Epithelial cell of proximal tubule (primary cell): ENCODE data around the gene NOL4. TPM values are rescaled to one million over a fixed set of nuclear protein-coding genes. Genes with fewer than 3 reads are reported as not detected.

Source experiments
- DNase-seq: peaks from one replicate; pipeline ENCODE4 v3.0.0-alpha.2; 2011; ENCODE audit warnings: low read depth
- H3K4me3 ChIP-seq: 2 replicates; pipeline ENCODE4 v1.5.1; 2011; ENCODE audit warnings: low read depth, mild to moderate bottlenecking, low read length
- CTCF ChIP-seq: conservative IDR thresholded peaks from 2 replicates; pipeline ENCODE4 v1.5.1; 2012; ENCODE audit warnings: low read depth, mild to moderate bottlenecking, low read length
- total RNA-seq: library from RNA; depleted of rRNA; stranded (reverse); fragments of >200 nt; gene quantifications from 2 replicates; pipeline ENCODE4 v1.2.3, GENCODE V29; 2015

Gene NOL4
- total RNA-seq, 1 donor from 2014 or later = 0.23 TPM

DNA sequence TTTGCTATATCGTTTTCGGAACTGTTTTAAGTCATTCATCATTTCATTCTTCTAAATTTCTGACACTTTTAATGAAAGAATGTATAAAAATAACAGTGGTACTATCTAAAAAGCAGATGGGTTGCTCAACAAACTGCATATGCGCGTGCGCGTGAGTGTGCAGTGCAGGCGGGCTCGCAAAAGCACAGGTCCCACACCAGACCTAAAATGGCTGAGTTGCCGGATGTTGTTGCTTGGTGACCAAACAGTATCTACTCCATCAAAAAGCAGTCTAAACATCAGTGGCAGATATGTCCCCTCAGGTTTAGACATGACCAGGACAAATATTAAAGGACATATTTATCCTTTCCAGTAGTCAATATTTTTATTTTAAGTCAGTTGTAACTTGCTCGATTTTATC lies 5.1 kb downstream of the NOL4 start:
- no peak for TF ChIP-seq CTCF
- H3K4me3 ChIP-seq = no peak overlapping the region
- DNase-seq = no peak

DNA sequence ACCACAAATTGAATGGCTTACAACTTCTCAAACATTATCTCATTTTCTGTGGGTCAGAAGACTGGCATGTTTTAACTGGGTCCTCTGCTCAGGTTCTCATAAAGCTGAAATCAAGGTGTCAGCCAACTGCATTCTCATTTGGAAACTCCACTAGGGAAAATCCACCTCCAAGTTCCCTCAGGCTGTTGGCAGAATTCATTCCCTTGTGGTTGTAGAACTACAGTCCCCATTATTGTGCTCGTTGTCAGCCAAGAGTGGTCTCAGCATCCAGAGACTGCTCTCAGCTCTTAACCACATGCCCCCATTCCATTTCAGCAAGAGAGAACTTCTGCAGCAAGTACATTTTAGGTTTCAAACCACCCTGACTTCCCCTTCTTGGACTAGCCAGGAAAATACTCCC lies 12.2 kb downstream of the NOL4 start:
- no peak overlapping the region for H3K4me3 ChIP-seq
- TF ChIP-seq CTCF = no peak
- DNase-seq = no peak

DNA sequence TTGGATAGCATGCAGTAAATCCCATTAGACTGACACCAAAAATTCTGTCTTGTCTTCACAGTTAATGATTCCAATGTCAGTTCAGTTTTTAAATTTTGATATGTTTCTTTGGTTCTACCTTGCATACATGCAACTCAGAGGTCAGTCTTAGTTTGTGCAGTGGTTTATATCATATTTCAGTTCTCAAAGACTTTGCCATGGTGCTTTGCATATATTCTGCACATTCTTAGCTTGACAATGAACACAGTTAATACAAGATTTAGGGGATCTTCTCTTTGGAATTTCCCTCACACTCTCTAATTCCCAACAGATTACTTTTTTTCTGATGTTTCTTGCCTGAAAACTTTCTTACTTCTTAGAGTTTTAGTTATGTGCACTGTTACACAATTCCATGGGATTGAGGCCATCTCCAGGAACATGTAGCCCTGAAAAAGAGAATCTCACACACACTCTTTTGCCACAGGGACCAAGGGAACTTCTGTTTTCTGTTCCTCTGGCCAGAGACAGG lies 17.3 kb downstream of the NOL4 start:
- DNase-seq = no peak
- H3K4me3 ChIP-seq = no peak overlapping the region
- no peak for TF ChIP-seq CTCF

DNA sequence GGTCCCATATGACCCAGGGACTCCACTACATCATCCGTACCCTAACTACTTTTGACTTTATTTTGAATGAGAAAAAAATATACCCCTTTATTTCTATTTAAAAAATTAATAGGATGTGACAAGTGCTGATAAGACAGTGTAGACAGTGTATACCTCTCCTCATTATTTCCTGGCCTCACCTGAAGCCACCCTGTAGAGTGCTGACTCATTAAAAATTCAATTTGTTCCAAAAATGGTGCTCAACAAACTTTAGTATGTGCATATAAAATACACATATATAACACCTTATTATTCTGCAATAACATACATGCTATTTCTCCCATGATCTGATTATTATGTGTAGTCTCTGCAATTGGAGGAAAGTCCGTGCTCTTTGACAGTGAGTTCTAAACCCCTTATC lies 20.8 kb downstream of the NOL4 start:
- TF ChIP-seq CTCF = no peak
- DNase-seq = no peak
- no peak overlapping the region for H3K4me3 ChIP-seq

- TF ChIP-seq CTCF = no peak
- H3K4me3 ChIP-seq = no peak overlapping the region
- DNase-seq = no peak
Measured at GRCh38 chr18:34196256-34196655, 28.5 kb downstream of the NOL4 start.

- H3K4me3 ChIP-seq = no peak overlapping the region
- TF ChIP-seq CTCF = no peak
- DNase-seq = no peak
Measured at GRCh38 chr18:34194239-34194638, 30.5 kb downstream of the NOL4 start.

DNA sequence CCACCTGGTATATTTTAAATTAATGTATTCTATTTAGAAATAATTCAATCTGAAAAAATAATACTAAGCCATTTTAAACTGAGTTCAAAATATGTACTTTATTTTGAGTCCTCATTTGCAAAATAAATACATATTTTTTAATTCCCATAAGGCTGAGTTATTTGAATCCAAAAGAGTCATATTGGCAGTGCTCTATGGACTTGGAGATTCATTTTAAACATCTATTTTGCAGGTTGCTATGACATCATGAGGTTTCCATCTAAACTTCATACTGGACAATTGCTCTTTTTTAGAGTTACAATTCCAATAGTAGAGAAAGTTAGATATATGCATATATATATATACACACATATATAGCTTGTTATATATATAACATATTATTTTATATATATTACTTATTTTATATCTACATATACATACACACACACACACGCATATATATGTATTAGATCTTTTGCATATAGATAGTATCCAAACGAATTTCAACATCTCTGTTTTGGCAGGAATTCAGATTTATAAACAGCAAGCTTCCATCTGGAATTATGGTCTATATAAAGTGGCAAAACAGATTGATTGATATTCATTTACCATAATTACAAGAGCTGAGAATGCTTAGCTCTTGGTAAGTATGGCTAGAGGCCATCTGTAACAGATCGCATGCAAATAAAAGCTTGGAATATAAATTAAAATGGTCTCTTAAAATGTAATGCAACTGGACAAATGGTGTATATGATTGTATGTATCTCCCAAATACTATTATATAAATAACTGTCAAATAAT lies 34.9 kb downstream of the NOL4 start:
- TF ChIP-seq CTCF = no peak
- no peak for DNase-seq
- no peak overlapping the region for H3K4me3 ChIP-seq
